Endothelial cell of umbilical vein (primary cell): Measurements from ENCODE around the gene ANKRD39. TPM values are rescaled to one million over a fixed set of nuclear protein-coding genes. Genes with fewer than 3 reads are reported as not detected.

Experiments
- BruUV-seq: library from RNA; stranded (reverse); fragments of 400-500 nt; replicated peaks from 2 replicates; lab custom pipeline; 2021; lab: Mats Ljungman, UMichigan
- CTCF ChIA-PET: fragments of 300-600, 350-600 bp; sonication (Branson Sonifier 250); formaldehyde crosslinking; loops from one replicate; lab custom pipeline; 2021; ENCODE audit warnings: antibody characterized with exemption, inconsistent platforms; lab: Charles Lee
- POLR2A ChIA-PET: fragments of 300-600, 350-600 bp; sonication (Branson Sonifier 250); formaldehyde crosslinking; loops from one replicate; lab custom pipeline; 2021; ENCODE audit warnings: antibody characterized with exemption, inconsistent platforms; lab: Charles Lee
- DNase-seq: peaks from one replicate; pipeline ENCODE4 v3.0.0-alpha.2; 2011; ENCODE audit warnings: low read depth, low spot score
- FAIRE-seq: peaks from 2 replicates; lab custom pipeline; 2011; peaks lifted over from hg19 to GRCh38; lab: Jason Lieb, UNC
- H2AFZ ChIP-seq: 2 replicates; pipeline ENCODE4 v1.6.0; 2012; ENCODE audit warnings: low read depth, low read length, control low read depth, inconsistent platforms
- H3K27ac ChIP-seq: 2 replicates; pipeline ENCODE4 v1.5.1; 2011; ENCODE audit warnings: low read depth, mild to moderate bottlenecking, control low read depth, low read length, moderate library complexity; ENCODE audit not compliant: insufficient read depth
- H3K27me3 ChIP-seq, 2 experiments: 2 replicates each; pipeline versions ENCODE4 v1.6.0 to v1.6.1; 2011; ENCODE audit warnings: low read length in 2 of 2, mixed read lengths in 1 of 2; ENCODE audit not compliant: control insufficient read depth in 2 of 2, insufficient read depth in 2 of 2
- H3K36me3 ChIP-seq, 2 experiments: 2 replicates in 1 of 2; 3 replicates in 1 of 2; pipeline ENCODE4 v1.5.1; 2011; ENCODE audit warnings: low read length in 2 of 2, mild to moderate bottlenecking in 1 of 2, moderate library complexity in 1 of 2; ENCODE audit not compliant: control insufficient read depth in 2 of 2, insufficient read depth in 2 of 2; ENCODE audit errors: extremely low read depth in 1 of 2
- H3K4me1 ChIP-seq: 3 replicates; pipeline ENCODE4 v1.5.1; 2011; ENCODE audit warnings: mild to moderate bottlenecking, low read length; ENCODE audit not compliant: control insufficient read depth, insufficient read depth; ENCODE audit errors: extremely low read depth
- H3K4me2 ChIP-seq: 2 replicates; pipeline ENCODE4 v1.6.1; 2011; ENCODE audit warnings: low read length, control low read depth, mixed read lengths; ENCODE audit not compliant: insufficient read depth
- H3K4me3 ChIP-seq, 3 experiments: fragments of 200-600 bp in 1 of 3; sonication (generic), shearing (Covaris generic) in 1 of 3; replicated peaks in 1 of 3; 2 replicates each; pipeline ENCODE4 v1.5.1; 2011 to 2016; ENCODE audit warnings: control low read depth in 3 of 3, low read length in 3 of 3, mild to moderate bottlenecking in 2 of 3, inconsistent platforms in 1 of 3, low read depth in 1 of 3, moderate library complexity in 1 of 3; ENCODE audit not compliant: insufficient read depth in 1 of 3
- H3K79me2 ChIP-seq: 2 replicates; pipeline ENCODE4 v1.6.0; 2012; ENCODE audit warnings: low read length, inconsistent platforms; ENCODE audit not compliant: control insufficient read depth, insufficient read depth
- H3K9ac ChIP-seq: replicated peaks from 2 replicates; pipeline ENCODE3; 2011; ENCODE audit warnings: low read length, control low read depth; ENCODE audit not compliant: insufficient read depth; ENCODE audit errors: extremely low read depth
- H3K9me1 ChIP-seq: replicated peaks from 3 replicates; pipeline ENCODE4 v1.6.0; 2011; ENCODE audit warnings: mild to moderate bottlenecking, low read length; ENCODE audit not compliant: control insufficient read depth, insufficient read depth; ENCODE audit errors: extremely low read depth
- H3K9me3 ChIP-seq: replicated peaks from 2 replicates; pipeline ENCODE4 v1.5.1; 2012; ENCODE audit warnings: low read length, inconsistent platforms; ENCODE audit not compliant: control insufficient read depth, insufficient read depth
- H4K20me1 ChIP-seq: replicated peaks from 2 replicates; pipeline ENCODE3; 2011; ENCODE audit warnings: mild to moderate bottlenecking, low read length; ENCODE audit not compliant: control insufficient read depth, insufficient read depth; ENCODE audit errors: extremely low read depth
- EZH2 ChIP-seq: IDR thresholded peaks from 2 replicates; pipeline ENCODE4 v1.6.1; 2012; ENCODE audit warnings: borderline replicate concordance, low read depth, mild to moderate bottlenecking, moderate library complexity, low read length, inconsistent platforms; ENCODE audit not compliant: severe bottlenecking
- FOS ChIP-seq: IDR thresholded peaks from 2 replicates; pipeline ENCODE4 v1.6.1; 2011; ENCODE audit warnings: mild to moderate bottlenecking, low read length, moderate library complexity, borderline replicate concordance; ENCODE audit not compliant: insufficient read depth
- GATA2 ChIP-seq: IDR thresholded peaks from 2 replicates; pipeline ENCODE4 v1.7.0; 2011; ENCODE audit warnings: low read depth, mild to moderate bottlenecking, moderate library complexity, mixed read lengths, low read length; ENCODE audit not compliant: insufficient read length, insufficient read depth
- JUN ChIP-seq: IDR thresholded peaks from 2 replicates; pipeline ENCODE4 v1.6.1; 2011; ENCODE audit warnings: borderline replicate concordance, low read depth; ENCODE audit not compliant: insufficient read length, insufficient read depth
- MAX ChIP-seq: IDR thresholded peaks from 2 replicates; pipeline ENCODE4 v1.6.1; 2011; ENCODE audit not compliant: insufficient read depth, insufficient read length
- MYC ChIP-seq: IDR thresholded peaks from one replicate; pipeline ENCODE4 v1.6.1; 2011; ENCODE audit warnings: mild to moderate bottlenecking, low read depth, low read length
- POLR2A ChIP-seq: IDR thresholded peaks from 2 replicates; pipeline ENCODE4 v1.6.1; 2012; ENCODE audit warnings: low read depth, mild to moderate bottlenecking, control low read depth, low read length
- POLR2AphosphoS5 ChIP-seq: IDR thresholded peaks from 2 replicates; pipeline ENCODE4 v1.6.1; 2012; ENCODE audit warnings: low read depth, mild to moderate bottlenecking, control low read depth, low read length, moderate library complexity; ENCODE audit not compliant: insufficient read depth
- dilution Hi-C: fragments of 300-500 bp; cut with MboI; formaldehyde crosslinking; loops from one replicate; pipeline ENCODE4 v1.15.0; 2019; ENCODE audit warnings: low sequenced_read_pairs; ENCODE audit not compliant: extremely low pct_ligation_motif_present
- intact Hi-C: fragments of 100-400 bp; cut with micrococcal nuclease; formaldehyde crosslinking; loops from one replicate; pipeline ENCODE4 v1.10.0; 2022
- polyA plus RNA-seq, 4 experiments: library from polyadenylated mRNA; depleted of rRNA in 3 of 4; stranded (reverse) in 3 of 4; unstranded in 1 of 4; fragments of >200 nt; gene quantifications; 2 replicates each; pipeline versions ENCODE4 v1.2.1 to v1.2.3, GENCODE V29; 2011 to 2012; ENCODE audit warnings: missing spikeins in 1 of 4
- total RNA-seq: library from RNA; stranded (reverse); gene quantifications from 2 replicates; pipeline ENCODE4 v1.2.3, GENCODE V29; 2021
- TF ChIP-seq, protein P1 (sequence below), 2 donors: IDR thresholded peaks; 1 replicate in 1 of 2; 2 replicates in 1 of 2; pipeline ENCODE4 v1.5.1; 2011; ENCODE audit warnings: low read length in 2 of 2, mild to moderate bottlenecking in 2 of 2, moderate library complexity in 2 of 2, control low read depth in 1 of 2, inconsistent platforms in 1 of 2, low read depth in 1 of 2; ENCODE audit not compliant: insufficient read depth in 1 of 2; ENCODE audit errors: extremely low read depth in 1 of 2

Gene ANKRD39
- total and polyA plus RNA-seq, 2 donors (not counting 3 experiments of a cell fraction or from before 2014, with no cell fraction given) = 14.7 to 17.9 TPM

DNA sequence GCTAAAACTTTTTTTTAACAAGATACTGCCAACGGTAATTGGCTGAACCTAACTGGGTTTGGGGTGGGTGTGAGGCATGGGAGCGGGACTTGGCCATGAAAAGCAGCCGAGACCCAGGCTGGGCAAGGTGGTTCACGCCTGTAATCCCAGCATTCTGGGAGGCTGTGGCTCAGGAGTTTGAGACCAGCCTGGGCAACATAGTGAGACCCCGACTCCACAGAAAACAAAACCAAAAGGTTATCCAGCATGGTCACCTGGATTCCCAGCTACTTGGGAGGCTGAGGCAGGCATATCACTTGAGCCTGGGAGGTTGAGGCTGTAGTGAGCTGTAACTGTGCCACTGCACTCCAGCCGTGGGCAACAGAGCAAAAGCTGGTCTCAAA lies 23.1 kb upstream of the ANKRD39 start:
- Histone ChIP-seq H4K20me1 (no peaks in the 10 kb centered on the region), H3K27me3 (no peaks in the 10 kb centered on the region), H3K4me3 (no peak overlapping the region), H3K9ac (no peak overlapping the region), H3K9me3 (no peaks in the 10 kb centered on the region), H3K4me1 (no peaks in the 10 kb centered on the region), H3K27ac (no peak overlapping the region), H3K4me2 (no peak overlapping the region), H3K36me3 (no peaks in the 10 kb centered on the region), H3K9me1 (no peaks in the 10 kb centered on the region), H2AFZ (no peak overlapping the region), H3K79me2 (no peaks in the 10 kb centered on the region)
- intact Hi-C loops (no loop called here), dilution Hi-C loops (no loop called here)
- no peak for TF ChIP-seq FOS
- no peak for TF ChIP-seq MYC
- TF ChIP-seq POLR2AphosphoS5 = no peak
- TF ChIP-seq MAX = no peak
- TF ChIP-seq EZH2 = no peak
- no peak for TF ChIP-seq POLR2A
- no peak for TF ChIP-seq JUN
- TF ChIP-seq, protein P1, sequence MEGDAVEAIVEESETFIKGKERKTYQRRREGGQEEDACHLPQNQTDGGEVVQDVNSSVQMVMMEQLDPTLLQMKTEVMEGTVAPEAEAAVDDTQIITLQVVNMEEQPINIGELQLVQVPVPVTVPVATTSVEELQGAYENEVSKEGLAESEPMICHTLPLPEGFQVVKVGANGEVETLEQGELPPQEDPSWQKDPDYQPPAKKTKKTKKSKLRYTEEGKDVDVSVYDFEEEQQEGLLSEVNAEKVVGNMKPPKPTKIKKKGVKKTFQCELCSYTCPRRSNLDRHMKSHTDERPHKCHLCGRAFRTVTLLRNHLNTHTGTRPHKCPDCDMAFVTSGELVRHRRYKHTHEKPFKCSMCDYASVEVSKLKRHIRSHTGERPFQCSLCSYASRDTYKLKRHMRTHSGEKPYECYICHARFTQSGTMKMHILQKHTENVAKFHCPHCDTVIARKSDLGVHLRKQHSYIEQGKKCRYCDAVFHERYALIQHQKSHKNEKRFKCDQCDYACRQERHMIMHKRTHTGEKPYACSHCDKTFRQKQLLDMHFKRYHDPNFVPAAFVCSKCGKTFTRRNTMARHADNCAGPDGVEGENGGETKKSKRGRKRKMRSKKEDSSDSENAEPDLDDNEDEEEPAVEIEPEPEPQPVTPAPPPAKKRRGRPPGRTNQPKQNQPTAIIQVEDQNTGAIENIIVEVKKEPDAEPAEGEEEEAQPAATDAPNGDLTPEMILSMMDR (IDR thresholded peaks at IDR 0.05; ENCODE audit: extremely low read depth in 1 of 2, insufficient read depth in 1 of 2, low read depth in 1 of 2, low read length in 2 of 2) = no peak
- no peak for TF ChIP-seq GATA2
- ChIA-PET POLR2A (interaction anchor here (1.1 kb wide), 1 partner anchor 8 kb away, joined by 5 read pairs; no protein-coding TSS in a partner anchor), CTCF (interaction anchor here (1.9 kb wide), 1 partner anchor 23 kb away, joined by 4 read pairs; the partner anchor contains the start of gene ANKRD39)
- FAIRE-seq = no peak
- DNase-seq = no peak
- no TSS peak for BruUV-seq
